ENCODE measurements around the gene SYNGR3. TPM values are rescaled to one million over a fixed set of nuclear protein-coding genes. Genes with fewer than 3 reads are reported as not detected.

SYNGR3 gene
- polyA plus RNA-seq, 2 of the 4 experiments (the other 2 are of a cell fraction) = 4.1 to 4.9 TPM

DNA sequence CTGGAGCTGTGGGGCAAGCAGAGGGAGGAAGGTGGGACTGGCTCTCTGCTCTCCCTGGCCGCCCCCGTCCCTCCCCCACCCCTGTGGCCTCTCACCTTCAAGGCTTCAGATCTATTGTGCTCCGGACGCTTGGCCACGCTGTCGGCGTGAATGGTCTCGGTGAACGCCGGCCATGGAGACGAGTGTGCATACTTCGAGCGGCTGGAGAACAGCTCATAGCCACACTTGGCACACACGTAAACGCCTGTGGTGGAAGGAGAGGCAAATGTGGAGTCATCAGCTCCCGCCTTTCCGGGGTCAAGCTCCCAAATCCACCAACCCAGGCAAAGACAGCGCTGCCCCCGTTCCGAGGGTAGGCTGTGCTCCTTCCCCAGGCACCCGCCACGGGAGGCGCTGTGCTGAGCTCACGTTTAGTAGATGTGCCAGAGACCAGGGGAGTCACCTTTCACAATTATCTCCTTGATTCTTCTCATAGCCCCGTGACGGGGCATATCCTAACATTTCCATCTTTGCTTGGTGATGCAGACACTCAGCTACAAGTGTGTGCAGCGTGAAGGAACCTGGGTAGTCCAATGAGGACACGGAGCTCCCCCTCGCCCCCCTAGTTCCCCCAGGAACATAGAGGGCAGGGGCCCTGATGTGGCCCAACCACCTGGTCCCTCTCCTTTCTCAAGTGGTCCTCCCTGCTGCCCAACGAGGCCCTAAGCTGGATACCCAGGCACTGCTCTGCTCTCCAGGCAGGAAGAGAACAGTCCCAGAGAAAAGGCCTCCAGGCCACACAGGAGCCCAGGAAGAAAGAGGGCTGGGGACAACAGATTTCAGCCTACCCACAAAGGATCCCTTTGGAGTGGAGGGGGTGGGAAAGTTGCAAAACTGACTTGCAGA is 48.4 kb upstream of the SYNGR3 start:
- TF ChIP-seq, protein P1, sequence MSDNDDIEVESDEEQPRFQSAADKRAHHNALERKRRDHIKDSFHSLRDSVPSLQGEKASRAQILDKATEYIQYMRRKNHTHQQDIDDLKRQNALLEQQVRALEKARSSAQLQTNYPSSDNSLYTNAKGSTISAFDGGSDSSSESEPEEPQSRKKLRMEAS (IDR thresholded peaks at IDR 0.05) = no peak
- TF ChIP-seq TFCP2L1 (CRISPR knock-in tag; IDR thresholded peaks at IDR 0.05) (no peak), CHD2 (IDR thresholded peaks at IDR 0.05; ENCODE audit: low read length, partially characterized antibody) (no peak), CTCF (IDR thresholded peaks at IDR 0.05) (peak; percentile 11; the same call in 1 of the 3 replicates)
- ATAC-seq (peak in 1 of 2 experiments; percentile 42; a peak in 2 of 6 replicates), DNase-seq (ENCODE audit: low read depth in 1 of 2, low spot score in 1 of 2) (no peak), FAIRE-seq (no peak)
- 82% methylated on average over 30 of the region's 30 CpGs for WGBS (ENCODE audit: missing lambda C conversion rate)
- Histone ChIP-seq H3K4me3 (peak overlapping the region; percentile 84), H3K27ac (peak overlapping the region; percentile 79 to 92), H3K4me2 (peak overlapping the region; percentile 86), H3K4me1 (peaks cover 19% of the 10 kb centered on the region), H3K9me3 (no peaks in the 10 kb centered on the region)
- CTCF ChIA-PET = interaction anchor here (0.6 to 7.1 kb wide), 15 partner anchors 9 to 199 kb away, joined by 3 to 63 read pairs (median 6); partner anchors contain the start of genes RNF151, RPL3L and RPS2
- POLR2A ChIA-PET = interaction anchor here (1.8 kb wide), 1 partner anchor 23 kb away, joined by 6 read pairs; the partner anchor contains the start of gene RPS2

GRCh38 chr16:1942047-1942809 is 47.5 kb upstream of the SYNGR3 start:
- CTCF ChIA-PET = interaction anchor here (0.7 to 7.1 kb wide), 12 partner anchors 10 to 198 kb away, joined by 3 to 63 read pairs (median 6); partner anchors contain the start of genes RNF151 and RPS2
- 25% methylated on average over 13 of the region's 17 CpGs for WGBS (ENCODE audit: missing lambda C conversion rate)
- DNase-seq (ENCODE audit: low read depth in 1 of 2, low spot score in 1 of 2) (no peak), FAIRE-seq (no peak), ATAC-seq (peak; percentile 12 to 29; a peak in 5 of 6 replicates)
- POLR2A ChIA-PET = no interaction called here
- Histone ChIP-seq H3K4me3 (peak overlapping the region; percentile 84), H3K27ac (peak overlapping the region; percentile 79 to 92), H3K4me1 (peaks cover 19% of the 10 kb centered on the region), H3K9me3 (no peaks in the 10 kb centered on the region), H3K4me2 (peak overlapping the region; percentile 86)
- TF ChIP-seq KDM5A (IDR thresholded peaks at IDR 0.05) = no peak
- TF ChIP-seq TFCP2L1 (CRISPR knock-in tag; IDR thresholded peaks at IDR 0.05) = no peak
- TF ChIP-seq, protein P1 (IDR thresholded peaks at IDR 0.05) = no peak
- TF ChIP-seq NPAS2 (CRISPR knock-in tag; IDR thresholded peaks at IDR 0.05; ENCODE audit: borderline replicate concordance) = no peak
- no peak for TF ChIP-seq NR3C1 (IDR thresholded peaks at IDR 0.05)
- no peak for TF ChIP-seq JUNB (IDR thresholded peaks at IDR 0.05)
- no peak for TF ChIP-seq ZC3H11A (IDR thresholded peaks at IDR 0.05)
- no peak for TF ChIP-seq HEYL (CRISPR knock-in tag; IDR thresholded peaks at IDR 0.05)
- TF ChIP-seq, protein P2, sequence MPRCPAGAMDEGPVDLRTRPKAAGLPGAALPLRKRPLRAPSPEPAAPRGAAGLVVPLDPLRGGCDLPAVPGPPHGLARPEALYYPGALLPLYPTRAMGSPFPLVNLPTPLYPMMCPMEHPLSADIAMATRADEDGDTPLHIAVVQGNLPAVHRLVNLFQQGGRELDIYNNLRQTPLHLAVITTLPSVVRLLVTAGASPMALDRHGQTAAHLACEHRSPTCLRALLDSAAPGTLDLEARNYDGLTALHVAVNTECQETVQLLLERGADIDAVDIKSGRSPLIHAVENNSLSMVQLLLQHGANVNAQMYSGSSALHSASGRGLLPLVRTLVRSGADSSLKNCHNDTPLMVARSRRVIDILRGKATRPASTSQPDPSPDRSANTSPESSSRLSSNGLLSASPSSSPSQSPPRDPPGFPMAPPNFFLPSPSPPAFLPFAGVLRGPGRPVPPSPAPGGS (IDR thresholded peaks at IDR 0.05) = no peak
- TF ChIP-seq FOSB (CRISPR knock-in tag; IDR thresholded peaks at IDR 0.05) = no peak
- no peak for TF ChIP-seq SREBF2 (IDR thresholded peaks at IDR 0.05)
- TF ChIP-seq HMGXB4 (CRISPR knock-in tag; IDR thresholded peaks at IDR 0.05; ENCODE audit: borderline replicate concordance) = no peak
- TF ChIP-seq SMC3 (IDR thresholded peaks at IDR 0.05) = no peak
- TF ChIP-seq POLR2A (IDR thresholded peaks at IDR 0.05; ENCODE audit: low read length) = no peak
- no peak for TF ChIP-seq RNF2 (IDR thresholded peaks at IDR 0.05; ENCODE audit: borderline replicate concordance, low read depth)
- no peak for TF ChIP-seq ESRRA (IDR thresholded peaks at IDR 0.05; ENCODE audit: borderline replicate concordance, low read length)

All from A549 (cell line).